SK-N-SH treated with all-trans-retinoic acid at 6 μM for 48 hours (cell line): ENCODE results near the gene INSYN2B.

ENCODE experiments used
- ARNTL ChIP-seq: fragments of 450-650 bp; formaldehyde crosslinking; IDR thresholded peaks from 2 replicates; pipeline ENCODE4 v1.5.0; 2020; ENCODE audit warnings: low read depth, mild to moderate bottlenecking, moderate library complexity, borderline replicate concordance
- CSRNP3 ChIP-seq: fragments of 250-450 bp; sonication (Bioruptor Pico); IDR thresholded peaks from 2 replicates; pipeline ENCODE4 v1.5.1; 2021; ENCODE audit warnings: mild to moderate bottlenecking, moderate library complexity
- ESRRG ChIP-seq: fragments of 250-450 bp; sonication (Bioruptor Pico); IDR thresholded peaks from 2 replicates; pipeline ENCODE4 v1.6.1; 2021; ENCODE audit warnings: mild to moderate bottlenecking
- POU6F1 ChIP-seq: fragments of 250-450 bp; sonication (Bioruptor Pico); IDR thresholded peaks from 2 replicates; pipeline ENCODE4 v1.8.0; 2021; ENCODE audit warnings: low read depth, mild to moderate bottlenecking, moderate library complexity, borderline replicate concordance
- RARB ChIP-seq: fragments of 250-450 bp; sonication (Bioruptor Pico); IDR thresholded peaks from 2 replicates; pipeline ENCODE4 v1.8.0; 2021; ENCODE audit warnings: mild to moderate bottlenecking, moderate library complexity
- SNAI2 ChIP-seq: fragments of 250-450 bp; sonication (Bioruptor Pico); IDR thresholded peaks from 2 replicates; pipeline ENCODE4 v1.5.0; 2020; ENCODE audit warnings: mild to moderate bottlenecking, moderate library complexity
- TCF4 ChIP-seq: fragments of 250-450 bp; sonication (Bioruptor Pico); IDR thresholded peaks from 2 replicates; pipeline ENCODE4 v1.8.0; 2021; ENCODE audit warnings: mild to moderate bottlenecking, moderate library complexity, borderline replicate concordance
- TOX ChIP-seq: fragments of 250-450 bp; sonication (Bioruptor Pico); IDR thresholded peaks from 2 replicates; pipeline ENCODE4 v1.8.0; 2021; ENCODE audit warnings: mild to moderate bottlenecking, moderate library complexity, borderline replicate concordance
- TSHZ2 ChIP-seq: fragments of 250-450 bp; sonication (Bioruptor Pico); IDR thresholded peaks from 2 replicates; pipeline ENCODE4 v1.5.0; 2020; ENCODE audit warnings: mild to moderate bottlenecking, moderate library complexity
- ZFP3 ChIP-seq: fragments of 250-450 bp; sonication (Bioruptor Pico); IDR thresholded peaks from 2 replicates; pipeline ENCODE4 v1.5.0; 2020; ENCODE audit warnings: mild to moderate bottlenecking, moderate library complexity
- ZNF70 ChIP-seq: fragments of 450-650 bp; formaldehyde crosslinking; IDR thresholded peaks from 2 replicates; pipeline ENCODE4 v1.5.0; 2020; ENCODE audit warnings: mild to moderate bottlenecking, moderate library complexity
- TF ChIP-seq, protein P1 (sequence below): fragments of 250-450 bp; sonication (Bioruptor Pico); IDR thresholded peaks from 2 replicates; pipeline ENCODE4 v1.5.1; 2020; ENCODE audit warnings: low read depth, mild to moderate bottlenecking, moderate library complexity

DNA sequence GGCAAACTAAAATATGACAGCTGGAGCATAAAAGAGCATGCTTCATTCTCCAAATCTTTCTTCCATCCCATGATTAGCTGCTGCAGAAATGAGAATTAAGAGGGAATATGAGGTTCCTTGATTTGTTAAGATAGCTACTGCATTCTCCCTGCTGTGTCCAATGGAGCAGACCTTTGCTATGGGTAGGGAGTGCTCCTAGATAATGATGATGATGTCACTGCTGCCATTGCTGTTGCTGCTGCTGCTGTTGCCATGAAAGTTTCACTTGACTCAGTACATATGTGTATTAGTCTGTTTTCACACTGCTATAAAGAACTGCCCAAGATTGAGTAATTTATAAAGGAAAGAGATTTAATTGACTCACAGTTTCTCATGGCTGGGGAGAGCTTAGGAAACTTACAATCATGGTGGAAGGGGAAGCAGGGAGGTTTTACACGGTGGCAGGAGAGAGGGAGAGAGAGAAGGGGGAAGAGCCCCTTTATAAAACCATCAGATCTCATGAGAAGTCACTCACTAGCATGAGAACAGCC lies 128.9 kb downstream of the INSYN2B start:
- TF ChIP-seq TSHZ2 (CRISPR knock-in tag) (no peak), TOX (no peak), CSRNP3 (CRISPR knock-in tag) (no peak), ZFP3 (CRISPR knock-in tag) (no peak), ESRRG (CRISPR knock-in tag) (no peak), ZNF70 (CRISPR knock-in tag) (no peak), RARB (no peak), TCF4 (CRISPR knock-in tag) (no peak), POU6F1 (CRISPR knock-in tag) (no peak), ARNTL (no peak), SNAI2 (CRISPR knock-in tag) (no peak)
- TF ChIP-seq, protein P1, sequence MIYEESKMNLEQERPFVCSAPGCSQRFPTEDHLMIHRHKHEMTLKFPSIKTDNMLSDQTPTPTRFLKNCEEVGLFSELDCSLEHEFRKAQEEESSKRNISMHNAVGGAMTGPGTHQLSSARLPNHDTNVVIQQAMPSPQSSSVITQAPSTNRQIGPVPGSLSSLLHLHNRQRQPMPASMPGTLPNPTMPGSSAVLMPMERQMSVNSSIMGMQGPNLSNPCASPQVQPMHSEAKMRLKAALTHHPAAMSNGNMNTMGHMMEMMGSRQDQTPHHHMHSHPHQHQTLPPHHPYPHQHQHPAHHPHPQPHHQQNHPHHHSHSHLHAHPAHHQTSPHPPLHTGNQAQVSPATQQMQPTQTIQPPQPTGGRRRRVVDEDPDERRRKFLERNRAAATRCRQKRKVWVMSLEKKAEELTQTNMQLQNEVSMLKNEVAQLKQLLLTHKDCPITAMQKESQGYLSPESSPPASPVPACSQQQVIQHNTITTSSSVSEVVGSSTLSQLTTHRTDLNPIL (CRISPR knock-in tag), result no peak
